Natural killer cell (primary cell): ENCODE data around the gene TIRAP. TPM values are rescaled to one million over a fixed set of nuclear protein-coding genes. Genes with fewer than 3 reads are reported as not detected.
A peak's percentile ranks its signal among the peaks of the same experiment; 100 is the strongest.

ENCODE experiments used
- ATAC-seq, 3 donors: fragments of 150-1000 bp in 2 of 3; fragments of 200-7000 bp in 1 of 3; cut with Tn5 transposase; 1 replicate in 1 of 3; 2 replicates in 2 of 3; pipeline ENCODE4 v1.10.0; 2021; ENCODE audit warnings: mild to moderate bottlenecking in 2 of 3, moderate library complexity in 2 of 3
- DNase-seq, 2 donors: peaks; one replicate each; pipeline versions ENCODE4 v3.0.0 to v3.0.0-alpha.2; 2013 to 2021; ENCODE audit warnings: mixed read lengths in 1 of 2
- H3K27ac ChIP-seq: one replicate; pipeline ENCODE4 v1.5.1; 2013; ENCODE audit warnings: mild to moderate bottlenecking, low read length
- H3K27me3 ChIP-seq: one replicate; pipeline ENCODE4 v1.6.1; 2013; ENCODE audit warnings: low read length; ENCODE audit not compliant: control insufficient read depth, insufficient read depth
- H3K36me3 ChIP-seq: one replicate; pipeline ENCODE4 v1.6.1; 2013; ENCODE audit warnings: low read length; ENCODE audit not compliant: control insufficient read depth, insufficient read depth
- H3K4me1 ChIP-seq: one replicate; pipeline ENCODE4 v1.6.1; 2013; ENCODE audit warnings: low read length; ENCODE audit not compliant: control insufficient read depth, insufficient read depth
- H3K4me3 ChIP-seq: one replicate; pipeline ENCODE4 v1.5.1; 2013; ENCODE audit warnings: low read length
- H3K9me3 ChIP-seq: one replicate; pipeline ENCODE4 v1.6.1; 2013; ENCODE audit warnings: low read length; ENCODE audit not compliant: control insufficient read depth, insufficient read depth
- H3K27ac Mint-ChIP-seq, 2 donors: one replicate each; pipeline ENCODE4 v1.8.0; 2022; ENCODE audit warnings: mild to moderate bottlenecking in 2 of 2, mixed read lengths in 2 of 2, moderate library complexity in 1 of 2
- H3K27me3 Mint-ChIP-seq, 2 donors: one replicate each; pipeline ENCODE4 v1.8.0; 2022; ENCODE audit warnings: low read depth in 2 of 2, mixed read lengths in 2 of 2
- H3K36me3 Mint-ChIP-seq: one replicate; pipeline ENCODE4 v1.8.0; 2022; ENCODE audit warnings: mixed read lengths
- H3K4me1 Mint-ChIP-seq, 2 donors: one replicate each; pipeline ENCODE4 v1.8.0; 2022; ENCODE audit warnings: mixed read lengths in 2 of 2
- H3K4me3 Mint-ChIP-seq: one replicate; pipeline ENCODE4 v1.8.0; 2022; ENCODE audit warnings: mild to moderate bottlenecking, moderate library complexity, mixed read lengths
- H3K9me3 Mint-ChIP-seq, 2 donors: one replicate each; pipeline ENCODE4 v1.8.0; 2022; ENCODE audit warnings: mixed read lengths in 2 of 2
- WGBS: methylation state at CpG from one replicate; pipeline ENCODE4 v1.1.7; 2013; ENCODE audit warnings: missing lambda C conversion rate; ENCODE audit not compliant: insufficient coverage; 5-methylcytosine and 5-hydroxymethylcytosine counted together
- intact Hi-C: fragments of 100-400 bp; cut with micrococcal nuclease; formaldehyde crosslinking; loops from one replicate; pipeline ENCODE4 v1.14.2; 2022
- total RNA-seq, 4 donors: library from RNA; stranded (reverse); fragments of 120-200 nt in 1 of 4; gene quantifications; one replicate each; pipeline versions ENCODE4 v1.2.3 to v1.2.4, GENCODE V29; 2013 to 2022
- TF ChIP-seq, protein P1 (sequence below): fragments of 200-600 bp; IDR thresholded peaks from one replicate; pipeline ENCODE4 v1.8.0; 2022; ENCODE audit warnings: antibody characterized with exemption

The TIRAP gene
- total RNA-seq, 3 donors from 2014 or later (not counting 1 experiment from before 2014, with no cell fraction given), result 14.5 to 24.0 (median 19.5) TPM

DNA sequence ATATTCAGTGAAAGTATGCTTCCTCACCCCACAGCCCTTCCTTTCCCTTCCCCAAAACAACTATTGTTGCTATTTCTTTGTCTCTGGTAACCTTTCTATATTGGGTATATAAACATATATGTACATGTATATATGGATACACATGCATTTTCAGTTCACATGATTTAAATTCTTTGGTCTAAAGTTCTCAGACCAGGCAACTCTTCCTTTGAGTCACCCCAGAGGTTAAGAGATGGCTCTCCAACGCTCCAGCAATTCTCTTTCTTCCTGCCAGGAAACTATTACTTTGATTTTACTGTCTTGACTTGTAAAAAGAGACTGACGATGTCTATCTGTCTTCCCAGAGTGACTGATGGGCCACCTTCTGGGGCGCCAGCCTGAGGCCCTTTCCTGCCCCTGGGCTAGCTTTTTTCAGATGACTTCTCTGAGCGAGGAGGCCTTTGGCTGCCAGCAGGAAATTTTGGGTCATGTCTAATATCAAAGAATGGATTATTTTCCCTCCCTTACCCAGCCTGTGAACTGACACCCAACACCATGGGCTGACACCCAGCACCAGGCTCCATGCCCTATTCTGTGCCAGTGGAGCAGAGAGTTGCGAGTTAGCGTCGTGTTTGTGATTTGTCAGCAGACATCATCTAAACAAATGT, 58.2 kb downstream of the TIRAP start:
- Histone ChIP-seq H3K27ac (no peak overlapping the region), H3K9me3 (no peaks in the 10 kb centered on the region), H3K27me3 (no peaks in the 10 kb centered on the region), H3K4me3 (no peak overlapping the region), H3K36me3 (peaks cover 40% of the 10 kb centered on the region), H3K4me1 (peaks cover 23% of the 10 kb centered on the region)
- H3K4me3 Mint-ChIP-seq, result no peak overlapping the region
- DNase-seq (no peak), ATAC-seq (no peak)
- H3K4me1 Mint-ChIP-seq, result peaks cover 28 to 55% of the 10 kb centered on the region in 2 donors
- TF ChIP-seq, protein P1, sequence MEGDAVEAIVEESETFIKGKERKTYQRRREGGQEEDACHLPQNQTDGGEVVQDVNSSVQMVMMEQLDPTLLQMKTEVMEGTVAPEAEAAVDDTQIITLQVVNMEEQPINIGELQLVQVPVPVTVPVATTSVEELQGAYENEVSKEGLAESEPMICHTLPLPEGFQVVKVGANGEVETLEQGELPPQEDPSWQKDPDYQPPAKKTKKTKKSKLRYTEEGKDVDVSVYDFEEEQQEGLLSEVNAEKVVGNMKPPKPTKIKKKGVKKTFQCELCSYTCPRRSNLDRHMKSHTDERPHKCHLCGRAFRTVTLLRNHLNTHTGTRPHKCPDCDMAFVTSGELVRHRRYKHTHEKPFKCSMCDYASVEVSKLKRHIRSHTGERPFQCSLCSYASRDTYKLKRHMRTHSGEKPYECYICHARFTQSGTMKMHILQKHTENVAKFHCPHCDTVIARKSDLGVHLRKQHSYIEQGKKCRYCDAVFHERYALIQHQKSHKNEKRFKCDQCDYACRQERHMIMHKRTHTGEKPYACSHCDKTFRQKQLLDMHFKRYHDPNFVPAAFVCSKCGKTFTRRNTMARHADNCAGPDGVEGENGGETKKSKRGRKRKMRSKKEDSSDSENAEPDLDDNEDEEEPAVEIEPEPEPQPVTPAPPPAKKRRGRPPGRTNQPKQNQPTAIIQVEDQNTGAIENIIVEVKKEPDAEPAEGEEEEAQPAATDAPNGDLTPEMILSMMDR, result no peak
- H3K27me3 Mint-ChIP-seq, result no peaks in the 10 kb centered on the region
- H3K9me3 Mint-ChIP-seq, result no peaks in the 10 kb centered on the region
- WGBS, result 92% methylated on average over 7 of the region's 7 CpGs
- intact Hi-C loops, result no loop called here
- H3K36me3 Mint-ChIP-seq, result no peaks in the 10 kb centered on the region
- peak overlapping the region; percentile 61 to 78 for H3K27ac Mint-ChIP-seq

DNA sequence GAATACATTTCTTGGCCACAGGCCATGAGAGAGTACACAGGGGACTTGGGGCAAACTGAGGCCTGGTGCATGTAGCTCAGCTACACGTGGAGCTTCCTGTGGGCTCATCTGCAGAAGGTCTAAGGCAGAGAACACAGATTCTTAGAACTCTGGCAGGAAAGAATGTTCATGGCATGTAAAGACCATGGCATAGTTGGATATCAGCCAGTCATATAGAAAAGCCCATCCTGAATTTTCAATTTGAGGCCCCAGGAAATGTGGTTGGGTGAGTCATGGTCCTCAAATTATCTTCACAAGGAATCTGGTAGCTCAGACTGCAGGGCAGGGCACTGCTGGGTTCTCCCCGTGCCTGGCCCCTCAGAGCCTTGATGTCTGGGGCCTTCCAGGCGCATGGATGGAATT, 58.9 kb downstream of the TIRAP start:
- H3K4me3 ChIP-seq, result no peak overlapping the region
- no peak overlapping the region for H3K4me3 Mint-ChIP-seq
- peaks cover 25 to 52% of the 10 kb centered on the region in 2 donors for H3K4me1 Mint-ChIP-seq
- 61% methylated on average over 3 of the region's 3 CpGs for WGBS
- DNase-seq, result no peak
- no peaks in the 10 kb centered on the region for H3K9me3 Mint-ChIP-seq
- H3K27me3 ChIP-seq, result no peaks in the 10 kb centered on the region
- peaks cover 44% of the 10 kb centered on the region for H3K36me3 ChIP-seq
- H3K9me3 ChIP-seq, result no peaks in the 10 kb centered on the region
- H3K27ac Mint-ChIP-seq, result peak overlapping the region; percentile 61 to 78
- H3K27me3 Mint-ChIP-seq, result no peaks in the 10 kb centered on the region
- ATAC-seq, result no peak
- H3K27ac ChIP-seq, result no peak overlapping the region
- intact Hi-C loops, result no loop called here
- H3K4me1 ChIP-seq, result peaks cover 23% of the 10 kb centered on the region
- TF ChIP-seq, protein P1, result no peak
- H3K36me3 Mint-ChIP-seq, result no peaks in the 10 kb centered on the region

DNA sequence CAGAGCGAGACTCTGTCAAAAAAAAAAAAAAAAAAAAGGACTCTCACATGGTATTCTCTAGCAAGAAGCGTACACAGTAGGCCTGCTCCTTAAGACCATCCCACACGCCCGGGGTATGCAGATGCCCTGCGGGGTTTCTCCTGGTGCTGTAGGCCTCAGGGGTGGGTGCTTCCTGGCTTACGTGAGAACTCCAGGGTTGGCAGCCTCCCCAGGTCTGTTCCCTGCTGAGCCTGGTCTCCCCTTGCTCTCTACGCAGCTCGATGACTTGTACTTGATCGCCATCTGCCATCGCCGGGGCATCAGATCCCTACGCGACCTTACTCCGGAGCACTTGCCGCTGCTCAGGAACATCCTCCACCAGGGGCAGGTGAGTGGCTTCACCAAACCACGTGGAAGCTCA, 60.2 kb downstream of the TIRAP start:
- Histone ChIP-seq H3K9me3 (no peaks in the 10 kb centered on the region), H3K27me3 (no peaks in the 10 kb centered on the region), H3K27ac (no peak overlapping the region), H3K36me3 (peaks cover 43% of the 10 kb centered on the region), H3K4me3 (no peak overlapping the region), H3K4me1 (peaks cover 18% of the 10 kb centered on the region)
- Mint-ChIP-seq H3K4me3 (no peak overlapping the region), H3K36me3 (no peaks in the 10 kb centered on the region), H3K9me3 (no peaks in the 10 kb centered on the region), H3K4me1 (peaks cover 22 to 41% of the 10 kb centered on the region in 2 donors), H3K27me3 (no peaks in the 10 kb centered on the region), H3K27ac (peak overlapping the region in 1 of 2 donors; percentile 99)
- intact Hi-C loops, result no loop called here
- TF ChIP-seq, protein P1, result no peak
- WGBS, result 98% methylated on average over 15 of the region's 16 CpGs
- ATAC-seq (no peak), DNase-seq (no peak)

Other genes with a start within 250 kb of the TIRAP start
- gene CDON, start 220.2 kb upstream of the TIRAP start, total RNA-seq, result under 1 TPM in 2 of 3 donors, not detected in 1; 0.25 to 0.38 TPM
- 10 to 100 TPM; 27.1 to 41.7 (median 38.9) TPM for gene RPUSD4, start 71.4 kb upstream of the TIRAP start, total RNA-seq
- 1 to 10 TPM; 5.4 to 9.7 (median 7.8) TPM for gene FAM118B, start 71.3 kb upstream of the TIRAP start, total RNA-seq
- gene SRPRA, start 14.2 kb upstream of the TIRAP start, total RNA-seq, result 100 to 1,000 TPM; 188 to 225 (median 195) TPM
- 10 to 100 TPM; 31.1 to 37.9 (median 31.3) TPM for gene FOXRED1, start 13.9 kb upstream of the TIRAP start, total RNA-seq
- gene DCPS, start 21.0 kb downstream of the TIRAP start, total RNA-seq, result 10 to 100 TPM; 20.1 to 25.8 (median 23.1) TPM
- 10 to 100 TPM; 43.3 to 57.6 (median 47.3) TPM for gene ST3GAL4, start 72.6 kb downstream of the TIRAP start, total RNA-seq